Left forelimb (tissue), 1 donor: ENCODE measurements around the gene EPHA6.
"Not testable (repeated sequence)": the region's sequence is repeated elsewhere in the genome, so short reads cannot be mapped to it uniquely, and the experiment has no call there.

Experiments
- DNase-seq: peaks from one replicate; pipeline ENCODE4 v3.0.0-alpha.2; 2018; ENCODE audit warnings: low spot score

Gene EPHA6

DNA sequence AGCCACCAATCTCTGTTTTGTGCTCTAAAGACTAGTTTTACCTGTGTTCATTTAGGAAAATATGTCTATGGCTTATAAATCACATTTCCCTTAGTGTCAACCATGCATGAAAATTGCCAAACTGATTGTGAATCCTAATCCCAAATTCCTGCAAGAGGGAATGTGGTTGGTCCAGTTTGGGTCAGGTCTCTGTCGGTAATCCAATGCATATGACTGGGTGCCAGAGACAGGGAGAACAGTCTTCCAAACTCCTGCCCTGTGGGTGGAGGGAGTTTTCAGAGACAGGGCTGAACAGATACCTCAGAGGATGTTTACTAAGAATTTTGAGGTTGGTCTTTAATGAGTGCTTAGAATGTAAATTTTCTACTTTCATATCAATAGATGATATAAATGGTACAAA is 649.6 kb downstream of the EPHA6 start:
- DNase-seq = no peak

- no peak for DNase-seq
These were observed 656.1 kb downstream of the EPHA6 start for GRCh38 chr3:97470481-97470880.

GRCh38 chr3:97479740-97480139 is 665.3 kb downstream of the EPHA6 start:
- no peak for DNase-seq

- not testable (repeated sequence) for DNase-seq
These were observed 666.4 kb downstream of the EPHA6 start for GRCh38 chr3:97480696-97481289.

DNA sequence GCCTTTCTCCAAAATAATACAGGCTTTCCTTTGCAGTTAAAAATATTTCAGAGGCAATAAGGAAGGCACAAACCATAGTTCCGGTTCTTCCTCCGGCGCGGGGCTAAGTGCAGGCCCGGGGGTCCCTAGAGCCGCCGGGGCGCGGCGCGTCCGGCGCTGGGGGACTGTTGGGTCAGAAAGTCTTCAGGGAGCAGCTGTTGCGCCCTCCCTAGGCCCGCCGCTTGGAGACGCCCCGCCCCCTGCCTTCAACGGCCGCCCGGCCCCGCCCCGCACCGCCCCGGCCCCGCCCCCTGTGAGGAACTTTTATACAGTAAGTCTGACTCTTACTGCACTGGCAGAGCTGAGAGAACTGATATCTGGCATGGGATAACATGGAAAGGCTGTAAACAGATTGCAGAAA is 667.0 kb downstream of the EPHA6 start:
- DNase-seq = no peak

DNA sequence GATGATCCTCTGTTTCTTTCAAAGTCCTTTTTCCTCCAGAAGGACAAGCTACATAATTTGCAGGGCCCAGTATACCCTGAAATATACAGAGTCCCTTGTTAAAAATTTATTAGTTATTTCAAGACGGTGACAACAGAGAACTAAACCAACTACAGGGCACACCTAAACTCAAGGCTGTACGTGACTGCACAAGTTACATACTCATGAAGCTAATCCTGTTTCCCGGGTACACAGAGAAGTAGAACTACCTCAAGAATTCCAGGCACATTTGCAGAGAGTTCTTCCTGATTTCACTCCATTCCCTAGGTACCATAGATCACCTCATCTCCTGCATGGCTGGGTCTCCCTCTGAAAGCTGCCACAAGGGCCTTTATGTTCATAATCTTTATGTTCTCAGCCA is 670.8 kb downstream of the EPHA6 start:
- DNase-seq = no peak

GRCh38 chr3:97487587-97487986 is 673.2 kb downstream of the EPHA6 start:
- DNase-seq = no peak

DNA sequence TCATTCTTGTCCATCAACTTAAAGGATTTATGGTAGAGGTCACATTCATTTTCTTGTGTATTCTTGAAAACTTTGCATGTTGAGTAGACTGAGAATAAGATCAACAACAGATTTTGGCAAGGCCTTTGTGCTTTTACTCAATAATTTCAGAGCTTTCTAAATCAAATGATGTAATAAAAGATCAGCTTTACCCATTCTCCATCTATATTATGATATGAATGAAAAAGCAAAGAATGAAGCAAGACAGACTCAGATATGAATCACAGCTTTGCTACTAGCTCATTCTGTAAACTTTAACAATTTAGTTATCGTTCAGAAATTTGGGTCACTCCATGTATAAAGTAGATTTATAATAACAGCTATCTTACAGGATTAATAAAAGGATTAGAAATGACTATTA is 674.3 kb downstream of the EPHA6 start:
- DNase-seq = no peak

DNA sequence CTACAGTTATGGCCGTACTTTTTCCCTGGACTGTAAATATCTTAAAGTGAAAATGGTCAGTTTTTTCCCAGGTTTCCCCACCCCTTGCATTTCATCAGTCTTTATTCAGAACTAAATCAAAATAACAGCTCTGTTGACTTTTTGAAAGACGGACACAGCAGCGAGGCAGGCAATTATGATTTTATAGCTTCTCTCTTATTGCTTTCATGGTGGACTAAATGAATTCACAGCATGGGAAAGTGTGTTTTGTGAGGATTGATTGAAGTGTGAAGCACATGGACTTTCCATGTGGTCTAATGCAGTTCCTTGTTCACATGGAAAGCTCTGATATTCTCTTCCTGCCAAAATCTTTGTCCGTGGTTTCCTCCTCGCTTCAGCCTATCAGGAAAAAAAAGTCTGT is 681.5 kb downstream of the EPHA6 start:
- DNase-seq = no peak

DNA sequence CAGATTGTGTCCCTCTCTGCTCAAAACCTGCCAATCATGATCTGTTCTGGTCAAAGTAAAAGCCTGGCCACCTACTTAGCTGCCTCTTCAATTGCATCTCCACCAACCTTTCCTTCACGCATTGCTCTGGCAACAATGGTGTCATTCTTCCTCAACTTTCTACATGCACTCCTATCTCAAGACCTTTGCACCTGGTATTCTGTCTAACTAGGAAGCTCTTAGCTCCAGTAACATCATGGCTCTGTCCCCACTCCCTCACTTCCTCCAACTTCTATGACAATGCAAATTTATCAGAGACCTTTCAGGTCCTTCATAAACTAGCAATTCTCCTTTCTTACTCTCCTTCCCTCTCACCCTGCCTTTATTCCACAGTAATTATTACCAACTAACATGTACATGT is 682.7 kb downstream of the EPHA6 start:
- no peak for DNase-seq

DNA sequence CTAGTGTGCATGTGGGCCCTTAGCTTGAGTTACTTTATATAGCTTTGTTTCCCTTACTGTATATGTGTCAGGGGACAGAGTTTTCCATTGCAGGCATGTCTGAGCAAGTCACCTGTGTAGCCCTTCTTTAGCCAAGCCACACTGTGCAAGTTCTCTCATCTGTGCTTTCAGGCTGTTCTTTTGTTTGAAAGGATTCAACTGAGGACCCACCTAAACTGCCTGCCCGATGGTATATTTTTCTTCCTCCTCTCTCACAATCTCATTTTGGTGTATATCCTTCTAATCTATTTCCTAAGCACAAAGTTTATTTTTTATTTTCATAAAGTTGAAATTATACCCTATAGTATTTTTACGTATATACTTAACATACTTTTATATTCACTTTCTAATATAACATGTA is 690.1 kb downstream of the EPHA6 start:
- DNase-seq = no peak

GRCh38 chr3:97510795-97511194 is 696.4 kb downstream of the EPHA6 start:
- no peak for DNase-seq

DNA sequence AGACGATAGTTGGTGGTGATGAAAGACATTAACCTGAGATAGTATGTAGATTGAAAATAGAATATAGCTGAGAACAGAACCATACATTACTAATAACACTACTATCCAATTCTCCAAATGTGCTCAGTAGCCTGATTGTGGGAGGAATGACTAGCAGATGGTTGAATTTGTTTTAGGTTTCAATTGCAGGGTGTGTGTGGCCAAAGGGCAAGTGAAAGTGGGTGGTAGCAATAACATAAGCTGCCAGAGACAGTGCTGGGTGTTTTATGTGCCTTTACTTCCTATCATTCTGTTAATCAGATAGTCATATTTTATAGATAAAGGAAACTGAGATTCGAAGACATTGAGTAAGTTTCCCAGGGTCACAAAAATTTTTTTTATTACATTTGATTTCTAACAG is 700.7 kb downstream of the EPHA6 start:
- no peak for DNase-seq

DNA sequence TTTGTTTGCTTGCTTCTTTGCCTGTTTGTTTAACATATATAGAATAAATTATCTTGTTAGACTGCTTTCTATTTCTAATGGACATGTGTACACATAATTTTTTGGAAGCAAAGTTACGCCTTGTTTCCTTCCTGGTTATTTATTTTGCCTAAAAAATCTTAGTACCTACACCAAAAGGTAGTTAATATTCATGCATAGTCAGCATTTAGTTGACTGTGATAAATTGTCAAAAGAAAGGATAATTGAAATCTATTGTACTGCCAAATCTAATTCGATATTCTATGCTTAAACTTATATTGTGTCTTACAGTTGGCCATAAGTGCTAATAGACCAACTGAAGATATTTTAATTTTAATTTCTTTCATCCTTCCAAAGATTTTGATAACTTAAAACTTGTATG is 716.3 kb downstream of the EPHA6 start:
- DNase-seq = no peak

GRCh38 chr3:97547573-97547972 is 733.2 kb downstream of the EPHA6 start:
- DNase-seq = not testable (repeated sequence)

DNA sequence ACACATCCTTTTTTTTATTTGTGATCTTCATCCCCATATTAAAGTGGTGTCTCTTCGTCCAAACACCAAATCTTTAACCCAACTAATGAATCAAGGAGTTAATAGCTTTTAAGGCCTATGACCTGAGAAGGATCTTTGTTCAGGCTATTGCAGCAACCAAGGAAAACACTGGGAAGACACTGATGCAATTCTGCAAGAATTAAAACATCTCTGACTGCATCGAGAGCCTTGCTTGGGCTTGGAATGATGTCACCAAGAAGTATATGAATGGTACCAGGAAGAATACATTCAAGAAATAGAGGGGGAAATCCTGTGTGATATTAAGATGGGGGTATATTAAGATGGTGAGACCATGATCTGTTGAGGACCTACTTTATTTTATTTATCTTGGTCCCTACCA is 736.0 kb downstream of the EPHA6 start:
- no peak for DNase-seq

DNA sequence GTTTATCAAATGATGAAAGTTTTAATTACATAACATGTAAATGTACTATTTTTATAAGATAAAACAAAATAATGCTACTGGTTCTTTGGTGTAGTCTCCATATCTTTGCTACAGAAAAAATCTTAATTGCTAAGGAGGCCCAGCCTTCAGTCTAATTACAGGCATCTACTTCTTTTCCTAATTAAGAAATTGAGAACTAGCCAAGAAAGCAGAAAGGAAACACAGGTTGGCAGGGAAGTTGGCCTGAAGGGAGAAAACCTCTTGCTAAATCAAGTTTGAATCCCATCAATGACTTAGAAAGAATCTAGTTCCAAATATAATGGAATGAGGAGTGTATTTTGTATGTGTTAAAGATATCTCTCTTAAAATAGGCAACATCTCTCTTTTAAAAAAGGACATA is 737.8 kb downstream of the EPHA6 start:
- no peak for DNase-seq

DNA sequence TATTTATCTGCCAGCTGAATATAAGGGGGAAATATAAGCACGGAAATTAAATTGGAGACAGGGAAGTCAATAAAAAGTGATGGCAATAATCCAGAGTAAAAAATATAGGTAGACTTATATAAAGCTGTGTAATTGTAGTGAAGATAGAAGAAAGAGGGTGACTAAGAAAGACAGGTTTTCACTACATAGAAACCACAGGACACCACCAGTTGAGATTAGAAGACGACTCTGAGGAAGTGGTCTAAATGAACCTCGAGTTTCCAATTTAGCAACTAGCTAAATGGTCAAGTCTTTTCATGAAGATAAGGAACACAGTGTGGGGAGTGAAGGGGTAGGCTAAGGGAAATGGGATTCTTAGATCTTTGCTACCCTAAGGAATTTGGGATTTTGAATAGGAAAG is 761.3 kb downstream of the EPHA6 start:
- no peak for DNase-seq

- no peak for DNase-seq
These were observed 761.8 kb downstream of the EPHA6 start for GRCh38 chr3:97576221-97576620.

GRCh38 chr3:97579365-97579764 is 765.0 kb downstream of the EPHA6 start:
- DNase-seq = no peak

GRCh38 chr3:97610626-97611025 is 796.2 kb downstream of the EPHA6 start:
- no peak for DNase-seq

- DNase-seq = no peak
These were observed 798.2 kb downstream of the EPHA6 start for GRCh38 chr3:97612632-97613031.

GRCh38 chr3:97613139-97613538 is 798.7 kb downstream of the EPHA6 start:
- DNase-seq = no peak

DNA sequence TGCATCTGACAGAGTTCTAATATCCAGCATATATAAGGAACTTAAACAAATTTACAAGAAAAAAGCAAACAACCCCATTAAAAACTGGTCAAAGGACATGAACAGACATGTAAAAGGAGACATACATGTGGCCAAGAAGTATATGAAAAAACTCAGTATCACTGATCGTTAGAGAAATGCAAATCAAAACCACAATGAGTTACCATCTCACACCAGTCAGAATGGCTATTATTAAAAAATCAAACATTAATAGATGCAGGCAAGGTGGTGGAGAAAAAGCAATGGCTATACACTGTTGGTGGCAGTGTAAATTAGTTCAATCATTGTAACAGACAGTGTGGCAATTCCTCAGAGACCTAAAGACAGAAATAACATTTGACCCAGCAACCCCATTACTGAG is 806.1 kb downstream of the EPHA6 start:
- DNase-seq = not testable (repeated sequence)

DNA sequence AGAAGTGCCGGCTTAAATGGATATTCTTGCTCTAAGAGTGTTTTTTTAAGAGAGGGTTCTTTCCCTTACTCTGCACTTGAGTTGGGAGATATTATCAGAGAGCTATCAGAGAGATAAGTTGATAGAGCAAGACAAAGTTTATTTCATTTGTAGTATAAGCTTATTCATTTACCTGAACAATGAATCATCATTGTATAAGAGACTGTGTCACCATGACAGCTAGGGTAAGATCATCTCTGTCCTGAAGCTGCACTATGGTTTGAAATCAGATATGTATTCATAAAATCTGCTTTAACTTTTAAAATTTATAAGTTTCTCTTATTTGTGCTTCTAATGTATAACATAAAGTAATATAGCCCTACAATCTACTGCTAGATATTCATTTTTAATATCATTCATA is 822.1 kb downstream of the EPHA6 start:
- no peak for DNase-seq
